CD14-positive monocyte (primary cell): Measurements from ENCODE around the gene ATP13A5. TPM values are rescaled to one million over a fixed set of nuclear protein-coding genes. Genes with fewer than 3 reads are reported as not detected.

Experiments
- DNase-seq, 3 donors: peaks; one replicate each; pipeline ENCODE4 v3.0.0-alpha.2; 2011 to 2022
- H2AFZ ChIP-seq: 2 replicates; pipeline ENCODE4 v1.6.0; 2012; ENCODE audit warnings: mild to moderate bottlenecking, low read depth, low read length, inconsistent platforms; ENCODE audit not compliant: insufficient read depth, poor library complexity, severe bottlenecking
- H3K27ac ChIP-seq, 2 donors: 1 replicate in 1 of 2; 2 replicates in 1 of 2; pipeline ENCODE4 v1.5.1; 2012 to 2013; ENCODE audit warnings: low read length in 2 of 2, control low read depth in 1 of 2, inconsistent platforms in 1 of 2, low read depth in 1 of 2, mild to moderate bottlenecking in 1 of 2
- H3K27me3 ChIP-seq, 2 donors: one replicate each; pipeline versions ENCODE4 v1.6.0 to v1.6.1; 2011 to 2013; ENCODE audit warnings: low read length in 2 of 2; ENCODE audit not compliant: control insufficient read depth in 2 of 2, insufficient read depth in 2 of 2
- H3K36me3 ChIP-seq, 2 donors: replicated peaks in 1 of 2; 1 replicate in 1 of 2; 2 replicates in 1 of 2; pipeline versions ENCODE4 v1.5.1 to v1.6.1; 2012 to 2013; ENCODE audit warnings: low read length in 2 of 2, control low read depth in 1 of 2, inconsistent platforms in 1 of 2, mild to moderate bottlenecking in 1 of 2; ENCODE audit not compliant: insufficient read depth in 2 of 2, control insufficient read depth in 1 of 2
- H3K4me1 ChIP-seq, 2 donors: 1 replicate in 1 of 2; 2 replicates in 1 of 2; pipeline versions ENCODE4 v1.5.1 to v1.6.1; 2012 to 2013; ENCODE audit warnings: low read length in 2 of 2, control low read depth in 1 of 2, inconsistent platforms in 1 of 2, mild to moderate bottlenecking in 1 of 2, moderate library complexity in 1 of 2; ENCODE audit not compliant: insufficient read depth in 2 of 2, control insufficient read depth in 1 of 2
- H3K4me2 ChIP-seq: replicated peaks from 2 replicates; pipeline ENCODE3; 2012; ENCODE audit warnings: low read length, moderate library complexity, mild to moderate bottlenecking; ENCODE audit not compliant: poor library complexity, severe bottlenecking; ENCODE audit errors: extremely low read depth
- H3K4me3 ChIP-seq, 3 experiments: fragments of 200-600 bp in 1 of 3; sonication (generic) in 1 of 3; replicated peaks in 1 of 3; 1 replicate in 2 of 3; 2 replicates in 1 of 3; pipeline ENCODE4 v1.5.1; 2011 to 2013; ENCODE audit warnings: low read length in 3 of 3, mild to moderate bottlenecking in 3 of 3, control low read depth in 2 of 3, low read depth in 2 of 3, inconsistent platforms in 1 of 3, moderate library complexity in 1 of 3
- H3K79me2 ChIP-seq: 2 replicates; pipeline ENCODE4 v1.6.0; 2012; ENCODE audit warnings: mild to moderate bottlenecking, control low read depth, inconsistent platforms, low read length, moderate library complexity; ENCODE audit not compliant: insufficient read depth
- H3K9ac ChIP-seq: 2 replicates; pipeline ENCODE4 v1.6.0; 2017; ENCODE audit warnings: low read length, mild to moderate bottlenecking; ENCODE audit not compliant: insufficient read depth, poor library complexity, severe bottlenecking
- H3K9me3 ChIP-seq, 2 donors: replicated peaks in 1 of 2; 1 replicate in 1 of 2; 2 replicates in 1 of 2; pipeline versions ENCODE4 v1.5.1 to v1.6.1; 2012 to 2013; ENCODE audit warnings: low read length in 2 of 2, control low read depth in 1 of 2; ENCODE audit not compliant: control insufficient read depth in 1 of 2, insufficient read depth in 1 of 2
- H4K20me1 ChIP-seq: 2 replicates; pipeline ENCODE4 v1.6.0; 2012; ENCODE audit warnings: mild to moderate bottlenecking, low read length, control low read depth, moderate library complexity; ENCODE audit not compliant: insufficient read depth
- H3K27ac Mint-ChIP-seq, 7 donors: one replicate each; pipeline ENCODE4 v1.8.0; 2020; ENCODE audit warnings: mild to moderate bottlenecking in 7 of 7, mixed read lengths in 7 of 7, moderate library complexity in 6 of 7, inconsistent platforms in 2 of 7
- H3K27me3 Mint-ChIP-seq, 3 donors: one replicate each; pipeline ENCODE4 v1.8.0; 2021 to 2022; ENCODE audit warnings: low read depth in 3 of 3, mild to moderate bottlenecking in 3 of 3, mixed read lengths in 3 of 3, moderate library complexity in 3 of 3, inconsistent platforms in 1 of 3
- H3K36me3 Mint-ChIP-seq, 2 donors: one replicate each; pipeline ENCODE4 v1.8.0; 2020; ENCODE audit warnings: mixed read lengths in 2 of 2, inconsistent platforms in 1 of 2, mild to moderate bottlenecking in 1 of 2
- H3K4me1 Mint-ChIP-seq: one replicate; pipeline ENCODE4 v1.8.0; 2020; ENCODE audit warnings: mild to moderate bottlenecking, mixed read lengths
- H3K4me3 Mint-ChIP-seq, 2 donors: one replicate each; pipeline ENCODE4 v1.8.0; 2020; ENCODE audit warnings: mild to moderate bottlenecking in 2 of 2, mixed read lengths in 2 of 2, moderate library complexity in 1 of 2
- H3K9me3 Mint-ChIP-seq, 7 donors: one replicate each; pipeline ENCODE4 v1.8.0; 2020 to 2022; ENCODE audit warnings: mixed read lengths in 7 of 7, mild to moderate bottlenecking in 6 of 7, moderate library complexity in 6 of 7, inconsistent platforms in 2 of 7
- WGBS: methylation state at CpG from one replicate; pipeline ENCODE4 v1.1.5; 2013; ENCODE audit warnings: missing lambda C conversion rate; ENCODE audit not compliant: insufficient coverage; 5-methylcytosine and 5-hydroxymethylcytosine counted together
- intact Hi-C, 2 donors: fragments of 100-400 bp; cut with micrococcal nuclease; formaldehyde crosslinking; loops; one replicate each; pipeline versions ENCODE4 v1.15.0 to v1.15.1; 2023
- polyA plus RNA-seq, 3 donors: library from polyadenylated mRNA; depleted of rRNA in 1 of 3; unstranded in 2 of 3; stranded (reverse) in 1 of 3; fragments of 300-500 nt in 2 of 3; fragments of >200 nt in 1 of 3; fragmentation: Illumina TruSeq in 2 of 3; gene quantifications; 1 replicate in 2 of 3; 2 replicates in 1 of 3; pipeline ENCODE4 v1.2.3, GENCODE V29; 2012 to 2021
- TF ChIP-seq, protein P1 (sequence below): fragments of 200-600 bp; IDR thresholded peaks from one replicate; pipeline ENCODE4 v1.8.0; 2022; ENCODE audit warnings: antibody characterized with exemption, mild to moderate bottlenecking

The ATP13A5 gene
- polyA plus RNA-seq, 3 donors, result not detected

GRCh38 chr3:193269343-193270028 is 109.1 kb downstream of the ATP13A5 start:
- intact Hi-C loops, result no loop called here
- H3K9ac ChIP-seq, result no peak overlapping the region
- H3K27ac Mint-ChIP-seq, result no peak overlapping the region
- H3K27me3 ChIP-seq, result no peaks in the 10 kb centered on the region
- no peaks in the 10 kb centered on the region for H3K36me3 Mint-ChIP-seq
- H3K79me2 ChIP-seq, result no peaks in the 10 kb centered on the region
- H3K27ac ChIP-seq, result no peak overlapping the region
- no peak for DNase-seq
- no peaks in the 10 kb centered on the region for H3K27me3 Mint-ChIP-seq
- peaks cover 0 to 2% (median 2%) of the 10 kb centered on the region in 7 donors for H3K9me3 Mint-ChIP-seq
- H3K4me1 ChIP-seq, result no peaks in the 10 kb centered on the region
- H4K20me1 ChIP-seq, result no peaks in the 10 kb centered on the region
- no peak overlapping the region for H3K4me3 ChIP-seq
- no peaks in the 10 kb centered on the region for H3K4me1 Mint-ChIP-seq
- no peak overlapping the region for H3K4me2 ChIP-seq
- H2AFZ ChIP-seq, result no peak overlapping the region
- TF ChIP-seq, protein P1, sequence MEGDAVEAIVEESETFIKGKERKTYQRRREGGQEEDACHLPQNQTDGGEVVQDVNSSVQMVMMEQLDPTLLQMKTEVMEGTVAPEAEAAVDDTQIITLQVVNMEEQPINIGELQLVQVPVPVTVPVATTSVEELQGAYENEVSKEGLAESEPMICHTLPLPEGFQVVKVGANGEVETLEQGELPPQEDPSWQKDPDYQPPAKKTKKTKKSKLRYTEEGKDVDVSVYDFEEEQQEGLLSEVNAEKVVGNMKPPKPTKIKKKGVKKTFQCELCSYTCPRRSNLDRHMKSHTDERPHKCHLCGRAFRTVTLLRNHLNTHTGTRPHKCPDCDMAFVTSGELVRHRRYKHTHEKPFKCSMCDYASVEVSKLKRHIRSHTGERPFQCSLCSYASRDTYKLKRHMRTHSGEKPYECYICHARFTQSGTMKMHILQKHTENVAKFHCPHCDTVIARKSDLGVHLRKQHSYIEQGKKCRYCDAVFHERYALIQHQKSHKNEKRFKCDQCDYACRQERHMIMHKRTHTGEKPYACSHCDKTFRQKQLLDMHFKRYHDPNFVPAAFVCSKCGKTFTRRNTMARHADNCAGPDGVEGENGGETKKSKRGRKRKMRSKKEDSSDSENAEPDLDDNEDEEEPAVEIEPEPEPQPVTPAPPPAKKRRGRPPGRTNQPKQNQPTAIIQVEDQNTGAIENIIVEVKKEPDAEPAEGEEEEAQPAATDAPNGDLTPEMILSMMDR, result no peak
- no peak overlapping the region for H3K4me3 Mint-ChIP-seq
- H3K9me3 ChIP-seq, result no peaks in the 10 kb centered on the region
- H3K36me3 ChIP-seq, result no peaks in the 10 kb centered on the region
- WGBS, result 100% methylated on average over 2 of the region's 3 CpGs

DNA sequence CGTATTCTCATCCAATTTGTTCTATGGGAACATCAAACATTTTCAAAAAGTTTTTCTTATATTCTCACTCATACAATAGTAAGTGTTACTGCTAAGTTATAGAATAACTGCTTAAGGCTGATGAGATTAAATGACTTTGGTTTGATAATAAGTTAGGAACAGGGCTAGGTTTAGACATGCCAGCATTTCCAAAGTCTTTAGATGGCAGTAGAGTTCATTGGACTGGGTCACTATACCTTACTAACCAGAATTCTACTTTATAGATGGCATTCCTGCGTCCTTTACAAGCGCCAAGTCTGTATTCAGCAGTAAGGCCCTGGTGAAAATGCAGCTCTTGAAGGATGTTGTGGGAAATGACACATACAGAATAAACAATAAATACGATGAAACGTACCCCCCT is 115.8 kb downstream of the ATP13A5 start:
- Mint-ChIP-seq H3K27me3 (no peaks in the 10 kb centered on the region), H3K27ac (no peak overlapping the region), H3K4me3 (no peak overlapping the region), H3K36me3 (no peaks in the 10 kb centered on the region), H3K4me1 (no peaks in the 10 kb centered on the region), H3K9me3 (peaks cover 0 to 5% (median 0%) of the 10 kb centered on the region in 7 donors)
- Histone ChIP-seq H3K4me2 (no peak overlapping the region), H3K27ac (no peak overlapping the region), H3K4me3 (no peak overlapping the region), H3K79me2 (no peaks in the 10 kb centered on the region), H2AFZ (no peak overlapping the region), H3K36me3 (no peaks in the 10 kb centered on the region), H3K27me3 (no peaks in the 10 kb centered on the region), H3K9ac (no peak overlapping the region), H3K9me3 (no peaks in the 10 kb centered on the region), H3K4me1 (no peaks in the 10 kb centered on the region), H4K20me1 (no peaks in the 10 kb centered on the region)
- intact Hi-C loops, result no loop called here
- WGBS, result no CpG with 5 or more reads among the region's 5 CpGs
- TF ChIP-seq, protein P1, result no peak
- no peak for DNase-seq
